GM12872 (cell line): Measurements from ENCODE around the gene PAOX.

Source experiments
- TF ChIP-seq, protein P1 (sequence below): IDR thresholded peaks from 3 replicates; pipeline ENCODE4 v1.5.1; 2011; ENCODE audit warnings: low read depth, mild to moderate bottlenecking, low read length, moderate library complexity; ENCODE audit not compliant: insufficient read depth

Gene PAOX

DNA sequence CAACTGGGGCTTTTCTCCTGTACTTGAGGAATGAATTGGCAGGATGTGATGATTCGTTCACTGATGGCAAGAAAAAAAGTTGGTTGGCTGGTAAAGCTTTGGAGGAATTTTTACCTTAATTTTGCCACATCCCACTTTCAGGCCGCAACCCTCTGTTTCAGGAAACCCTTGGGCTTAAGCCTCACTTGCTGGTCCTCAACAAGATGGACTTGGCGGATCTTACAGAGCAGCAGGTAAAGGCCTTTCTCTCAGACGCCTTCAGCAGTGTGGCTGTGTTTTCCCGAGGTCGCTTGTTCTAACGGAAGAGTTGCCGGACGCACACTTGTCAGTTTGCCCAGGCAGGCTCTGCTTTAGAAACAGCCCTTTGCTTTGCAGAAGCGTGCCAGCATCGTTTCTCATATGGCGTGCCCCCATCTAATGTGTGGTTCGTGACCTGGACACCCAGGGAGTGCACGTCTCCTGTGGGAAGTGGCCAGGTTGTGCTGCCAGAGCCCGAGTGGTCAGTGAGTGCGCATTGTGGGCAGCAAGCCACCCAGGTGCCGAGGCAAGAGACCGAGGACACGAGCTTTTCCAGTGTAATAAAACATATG lies 17.1 kb downstream of the PAOX start:
- TF ChIP-seq, protein P1, sequence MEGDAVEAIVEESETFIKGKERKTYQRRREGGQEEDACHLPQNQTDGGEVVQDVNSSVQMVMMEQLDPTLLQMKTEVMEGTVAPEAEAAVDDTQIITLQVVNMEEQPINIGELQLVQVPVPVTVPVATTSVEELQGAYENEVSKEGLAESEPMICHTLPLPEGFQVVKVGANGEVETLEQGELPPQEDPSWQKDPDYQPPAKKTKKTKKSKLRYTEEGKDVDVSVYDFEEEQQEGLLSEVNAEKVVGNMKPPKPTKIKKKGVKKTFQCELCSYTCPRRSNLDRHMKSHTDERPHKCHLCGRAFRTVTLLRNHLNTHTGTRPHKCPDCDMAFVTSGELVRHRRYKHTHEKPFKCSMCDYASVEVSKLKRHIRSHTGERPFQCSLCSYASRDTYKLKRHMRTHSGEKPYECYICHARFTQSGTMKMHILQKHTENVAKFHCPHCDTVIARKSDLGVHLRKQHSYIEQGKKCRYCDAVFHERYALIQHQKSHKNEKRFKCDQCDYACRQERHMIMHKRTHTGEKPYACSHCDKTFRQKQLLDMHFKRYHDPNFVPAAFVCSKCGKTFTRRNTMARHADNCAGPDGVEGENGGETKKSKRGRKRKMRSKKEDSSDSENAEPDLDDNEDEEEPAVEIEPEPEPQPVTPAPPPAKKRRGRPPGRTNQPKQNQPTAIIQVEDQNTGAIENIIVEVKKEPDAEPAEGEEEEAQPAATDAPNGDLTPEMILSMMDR = no peak

DNA sequence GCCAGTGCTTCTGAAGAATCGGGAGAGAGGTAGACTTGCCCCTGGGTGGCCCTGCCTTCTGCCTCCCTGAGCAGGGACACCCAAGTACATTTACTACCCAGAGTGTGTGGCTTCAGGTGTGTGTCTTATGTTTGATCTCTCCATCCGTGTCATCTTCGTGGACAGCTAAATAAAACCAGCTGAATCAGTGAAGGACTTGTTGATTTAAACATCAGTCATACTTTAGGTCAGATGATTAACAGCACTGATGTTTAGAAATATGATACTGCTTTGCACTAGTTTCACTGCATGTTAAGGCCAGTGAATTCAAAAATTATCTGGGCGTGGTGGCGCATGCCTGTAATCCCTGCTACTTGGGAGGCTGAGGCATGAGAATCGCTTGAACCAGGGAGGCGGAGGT lies 18.9 kb downstream of the PAOX start:
- TF ChIP-seq, protein P1 = no peak

DNA sequence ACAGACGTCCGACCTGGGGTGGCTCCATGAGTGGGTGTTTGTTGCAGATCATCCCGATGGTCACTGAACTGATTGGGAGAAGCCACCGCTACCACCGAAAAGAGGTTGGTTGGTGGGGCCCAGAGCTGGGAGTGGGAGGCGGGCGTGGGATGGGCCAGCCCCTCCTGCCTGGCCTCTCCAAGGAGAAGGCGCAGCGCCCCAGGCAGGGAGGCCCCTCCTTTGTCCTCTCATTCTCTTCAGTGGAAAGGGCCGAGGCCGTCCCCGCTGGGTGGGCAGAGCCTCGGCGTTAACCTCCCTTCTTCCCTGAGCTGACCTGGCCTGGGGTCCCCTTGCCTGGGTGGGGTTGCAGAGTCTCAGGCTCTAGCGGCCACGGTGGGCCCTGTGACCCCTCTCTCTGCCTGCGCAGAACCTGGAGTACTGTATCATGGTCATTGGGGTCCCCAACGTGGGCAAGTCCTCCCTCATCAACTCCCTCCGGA lies 20.1 kb downstream of the PAOX start:
- TF ChIP-seq, protein P1 = no peak

DNA sequence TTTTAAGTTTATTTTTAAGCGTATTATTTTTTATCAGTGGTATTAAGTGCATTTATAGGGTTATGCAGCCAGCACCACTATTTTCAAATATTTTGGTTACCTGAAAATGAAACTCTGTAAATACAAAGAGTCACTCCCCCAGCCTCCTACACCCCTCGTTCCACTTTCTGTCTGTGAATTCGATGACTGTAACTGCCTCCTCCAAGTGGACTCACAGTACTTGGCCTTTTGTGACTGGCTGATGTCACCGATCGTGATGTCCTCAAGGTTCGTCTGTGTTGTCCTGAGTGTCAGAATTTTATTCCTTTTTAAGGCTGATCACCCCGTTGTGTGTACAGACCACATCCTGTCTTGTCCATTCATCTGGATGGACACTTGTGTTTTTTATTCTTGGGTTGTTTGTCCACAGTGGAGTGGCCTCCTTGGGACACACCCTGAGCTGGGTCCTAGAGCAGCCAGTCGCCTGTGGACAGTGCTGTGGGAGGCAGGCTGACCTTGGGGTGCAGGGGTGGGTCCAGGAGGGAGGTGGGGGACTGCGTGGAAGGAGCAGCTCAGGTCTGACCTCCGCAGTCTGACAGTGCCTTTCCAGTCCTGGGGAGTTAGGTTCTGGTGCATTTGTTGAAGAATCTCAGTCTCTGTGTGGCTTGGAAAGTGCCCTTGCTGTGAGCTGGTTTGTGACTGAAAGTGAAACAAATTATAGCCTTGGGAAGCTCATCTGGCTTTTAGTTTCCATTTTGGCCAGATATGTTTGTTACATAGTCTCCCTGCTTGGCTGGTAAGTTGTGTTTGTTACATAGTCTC lies 21.8 kb downstream of the PAOX start:
- TF ChIP-seq, protein P1 = no peak

DNA sequence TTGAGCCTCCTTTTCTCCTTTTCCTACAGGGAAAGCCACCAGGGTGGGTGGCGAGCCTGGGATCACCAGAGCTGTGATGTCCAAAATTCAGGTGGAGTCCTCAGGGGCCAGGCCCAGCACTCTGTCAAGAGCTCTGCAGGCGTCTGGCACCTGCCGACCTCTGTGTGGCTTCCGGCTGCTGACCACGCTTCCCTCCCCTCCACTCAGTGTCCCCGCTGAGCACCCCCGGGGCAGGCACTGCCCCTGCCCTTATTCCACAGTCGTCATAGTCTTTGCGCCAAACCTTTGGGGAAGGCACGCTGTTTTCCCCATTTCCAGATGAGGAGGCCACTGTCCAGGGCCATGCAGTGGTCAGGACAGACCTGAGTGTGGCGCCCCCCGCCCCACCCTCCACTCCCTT lies 22.4 kb downstream of the PAOX start:
- TF ChIP-seq, protein P1 = no peak

DNA sequence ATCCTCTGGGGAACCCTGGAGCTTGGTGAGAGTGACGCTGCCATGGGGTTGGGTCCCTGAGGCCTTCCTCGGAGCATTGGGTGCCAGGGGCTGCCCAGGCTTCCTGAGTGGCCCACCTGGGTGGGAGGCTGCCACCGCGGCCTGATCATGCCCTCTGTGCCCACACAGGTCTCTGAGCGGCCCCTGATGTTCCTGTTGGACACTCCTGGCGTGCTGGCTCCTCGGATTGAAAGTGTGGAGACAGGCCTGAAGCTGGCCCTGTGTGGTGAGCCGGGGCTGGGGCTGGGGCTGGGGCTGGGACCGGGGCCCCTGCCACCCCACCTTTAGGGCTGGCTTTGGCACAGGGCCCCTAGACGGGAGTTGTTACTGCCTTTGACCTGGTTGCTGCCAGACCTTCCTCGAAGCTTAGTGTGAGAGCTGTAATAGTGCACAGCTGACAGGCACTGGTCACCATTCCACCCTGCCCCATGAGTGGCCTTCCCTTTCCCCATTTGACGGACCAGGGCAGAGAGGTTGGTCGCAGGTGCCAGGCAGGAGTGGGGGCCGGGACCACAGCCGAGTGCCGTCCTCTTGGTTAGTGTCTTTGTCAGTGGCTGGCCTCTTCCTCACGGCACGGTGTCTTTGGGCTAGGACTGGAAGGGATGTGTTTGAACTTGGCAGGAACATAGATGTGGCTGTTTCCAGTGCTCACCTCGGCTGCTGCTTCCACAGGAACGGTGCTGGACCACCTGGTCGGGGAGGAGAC lies 23.1 kb downstream of the PAOX start:
- TF ChIP-seq, protein P1 = no peak

DNA sequence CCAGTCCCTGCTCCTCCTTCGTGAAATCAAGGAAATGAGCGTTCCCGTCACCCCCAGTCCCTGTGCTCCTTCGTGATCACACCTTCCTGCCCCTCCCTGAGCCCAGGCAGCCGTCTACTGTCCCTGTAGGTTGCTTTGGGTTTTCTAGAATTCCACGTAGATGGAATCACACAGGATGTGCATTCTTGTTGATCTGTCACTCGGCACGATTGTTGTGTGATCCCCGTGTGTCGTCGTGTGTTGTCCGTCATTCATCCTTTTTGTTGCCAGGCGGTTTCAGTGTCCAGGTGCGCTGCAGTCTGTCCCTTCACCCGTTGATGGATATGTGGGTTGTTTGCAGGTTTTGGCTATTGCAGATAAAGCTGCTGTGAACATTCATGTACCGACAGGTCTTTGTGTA lies 24.3 kb downstream of the PAOX start:
- TF ChIP-seq, protein P1 = no peak
